Naive thymus-derived CD4-positive, alpha-beta T cell (primary cell): ENCODE data around the gene TOM1L2. TPM values are rescaled to one million over a fixed set of nuclear protein-coding genes. Genes with fewer than 3 reads are reported as not detected.

Source experiments
- ATAC-seq: fragments of 150-1000 bp; cut with Tn5 transposase; 2 replicates; pipeline ENCODE4 v1.10.0; 2021; ENCODE audit warnings: mild to moderate bottlenecking, moderate library complexity
- CTCF ChIA-PET: fragments of 350-600 bp; sonication (Branson Sonifier 250); formaldehyde crosslinking; loops from one replicate; lab custom pipeline; 2021; ENCODE audit warnings: antibody characterized with exemption; lab: Charles Lee
- POLR2A ChIA-PET: fragments of 350-600 bp; sonication (Branson Sonifier 250); formaldehyde crosslinking; loops from one replicate; lab custom pipeline; 2021; ENCODE audit warnings: antibody characterized with exemption, inconsistent platforms; lab: Charles Lee
- DNase-seq, 9 donors: peaks; one replicate each; pipeline versions ENCODE4 v3.0.0 to v3.0.0-alpha.2; 2020 to 2022; ENCODE audit warnings: mixed read lengths in 1 of 9
- H3K27ac ChIP-seq: one replicate; pipeline ENCODE4 v1.7.0; 2013; ENCODE audit warnings: mild to moderate bottlenecking, low read depth, low read length, moderate library complexity
- H3K27me3 ChIP-seq, 2 donors: one replicate each; pipeline ENCODE4 v1.7.0; 2013; ENCODE audit warnings: low read length in 2 of 2, mild to moderate bottlenecking in 2 of 2, moderate library complexity in 2 of 2; ENCODE audit not compliant: control insufficient read depth in 2 of 2, insufficient read depth in 2 of 2
- H3K36me3 ChIP-seq, 3 experiments: 1 replicate in 2 of 3; 2 replicates in 1 of 3; pipeline ENCODE4 v1.7.0; 2013; ENCODE audit warnings: low read length in 3 of 3, mild to moderate bottlenecking in 3 of 3, moderate library complexity in 1 of 3; ENCODE audit not compliant: insufficient read depth in 3 of 3, control insufficient read depth in 2 of 3
- H3K4me1 ChIP-seq, 2 donors: one replicate each; pipeline ENCODE4 v1.7.0; 2013; ENCODE audit warnings: low read length in 2 of 2, mild to moderate bottlenecking in 2 of 2, moderate library complexity in 1 of 2; ENCODE audit not compliant: control insufficient read depth in 2 of 2, insufficient read depth in 2 of 2
- H3K4me3 ChIP-seq: 2 replicates; pipeline ENCODE4 v1.7.0; 2013; ENCODE audit warnings: mild to moderate bottlenecking, low read length
- H3K9me3 ChIP-seq, 3 experiments: 1 replicate in 2 of 3; 2 replicates in 1 of 3; pipeline ENCODE4 v1.7.0; 2013; ENCODE audit warnings: low read length in 3 of 3; ENCODE audit not compliant: control insufficient read depth in 2 of 3
- H3K27ac Mint-ChIP-seq, 9 donors: one replicate each; pipeline ENCODE4 v1.8.0; 2020 to 2022; ENCODE audit warnings: mixed read lengths in 9 of 9, mild to moderate bottlenecking in 8 of 9, moderate library complexity in 5 of 9, inconsistent platforms in 2 of 9
- H3K27me3 Mint-ChIP-seq, 5 donors: one replicate each; pipeline ENCODE4 v1.8.0; 2021 to 2022; ENCODE audit warnings: mixed read lengths in 5 of 5, mild to moderate bottlenecking in 1 of 5
- H3K36me3 Mint-ChIP-seq, 5 donors: one replicate each; pipeline ENCODE4 v1.8.0; 2020 to 2022; ENCODE audit warnings: mixed read lengths in 5 of 5, mild to moderate bottlenecking in 3 of 5, inconsistent platforms in 1 of 5
- H3K4me1 Mint-ChIP-seq, 7 donors: one replicate each; pipeline ENCODE4 v1.8.0; 2020 to 2022; ENCODE audit warnings: mixed read lengths in 7 of 7, mild to moderate bottlenecking in 3 of 7, inconsistent platforms in 1 of 7
- H3K4me3 Mint-ChIP-seq, 10 donors: one replicate each; pipeline ENCODE4 v1.8.0; 2020 to 2022; ENCODE audit warnings: mild to moderate bottlenecking in 10 of 10, mixed read lengths in 10 of 10, moderate library complexity in 6 of 10, inconsistent platforms in 2 of 10
- H3K9me3 Mint-ChIP-seq, 11 donors: one replicate each; pipeline ENCODE4 v1.8.0; 2020 to 2022; ENCODE audit warnings: mixed read lengths in 11 of 11, mild to moderate bottlenecking in 4 of 11, inconsistent platforms in 1 of 11, moderate library complexity in 1 of 11
- intact Hi-C, 2 donors: fragments of 100-400 bp; cut with micrococcal nuclease; formaldehyde crosslinking; loops; one replicate each; pipeline ENCODE4 v1.15.1; 2023
- polyA plus RNA-seq, 2 donors: library from polyadenylated mRNA; unstranded; fragments of 300-500 nt; fragmentation: Illumina TruSeq; gene quantifications; one replicate each; pipeline ENCODE4 v1.2.3, GENCODE V29; 2021
- total RNA-seq, 6 experiments: library from RNA in 5 of 6; stranded (reverse) in 5 of 6; gene quantifications; 1 replicate in 5 of 6; 2 replicates in 1 of 6; pipeline ENCODE4 v1.2.3 and lab custom pipeline; 2021 to 2026

TOM1L2 gene
- total and polyA plus RNA-seq, 7 experiments from 2014 or later: 6.9 to 84.1 (median 61.0) TPM

DNA sequence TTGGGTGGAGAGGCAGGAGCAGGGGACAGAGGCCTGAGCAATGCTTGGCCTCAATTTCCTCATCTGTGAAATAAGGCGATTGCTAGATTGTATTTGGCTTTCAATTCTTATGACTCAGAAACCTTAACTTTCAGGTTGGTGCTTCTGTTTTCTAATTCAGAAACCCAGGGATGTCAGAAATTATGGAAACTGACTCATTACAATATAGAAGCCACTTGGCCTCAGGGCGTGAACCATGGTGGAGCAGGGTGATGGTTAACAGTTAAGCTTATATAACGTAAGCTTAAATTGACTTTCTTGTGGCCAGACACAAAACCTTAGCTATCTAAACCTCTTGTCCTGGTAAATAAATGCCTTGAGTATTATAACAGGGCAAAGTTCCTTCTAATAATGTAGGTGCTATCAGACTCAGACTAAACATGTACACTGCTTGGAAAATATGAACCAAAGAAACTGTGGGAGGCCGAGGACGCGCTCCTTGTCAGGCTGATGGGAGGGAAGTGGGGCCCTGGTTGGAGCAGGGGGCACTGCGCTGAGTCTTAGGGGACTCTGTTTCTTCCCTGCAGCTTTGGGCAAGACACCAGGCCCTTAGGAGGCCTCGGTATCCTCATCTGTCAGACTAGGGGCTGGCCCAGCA, 118.3 kb downstream of the TOM1L2 start:
- DNase-seq: peak in 1 of 9 donors; percentile 42
- Histone ChIP-seq H3K4me3 (no peak overlapping the region), H3K27ac (no peak overlapping the region), H3K4me1 (peaks cover 20 to 45% of the 10 kb centered on the region in 2 donors), H3K36me3 (no peaks in the 10 kb centered on the region), H3K9me3 (no peaks in the 10 kb centered on the region), H3K27me3 (no peaks in the 10 kb centered on the region)
- ChIA-PET POLR2A (interaction anchor here (1.5 kb wide), 1 partner anchor 13 kb away, joined by 6 read pairs; no protein-coding TSS in a partner anchor), CTCF (interaction anchor here (0.8 to 3.7 kb wide), 2 partner anchors 42 to 110 kb away, joined by 3 to 16 read pairs; no protein-coding TSS in a partner anchor)
- ATAC-seq: no peak
- no peaks in the 10 kb centered on the region for H3K9me3 Mint-ChIP-seq
- peaks cover 0 to 14% (median 0%) of the 10 kb centered on the region in 5 donors for H3K36me3 Mint-ChIP-seq
- peaks cover 30 to 78% (median 64%) of the 10 kb centered on the region in 7 donors for H3K4me1 Mint-ChIP-seq
- peak overlapping the region in 1 of 10 donors; percentile 53 for H3K4me3 Mint-ChIP-seq
- H3K27ac Mint-ChIP-seq: peak overlapping the region in 5 of 9 donors; percentile 47 to 98 (median 68)
- intact Hi-C loops: no loop called here
- no peaks in the 10 kb centered on the region for H3K27me3 Mint-ChIP-seq

DNA sequence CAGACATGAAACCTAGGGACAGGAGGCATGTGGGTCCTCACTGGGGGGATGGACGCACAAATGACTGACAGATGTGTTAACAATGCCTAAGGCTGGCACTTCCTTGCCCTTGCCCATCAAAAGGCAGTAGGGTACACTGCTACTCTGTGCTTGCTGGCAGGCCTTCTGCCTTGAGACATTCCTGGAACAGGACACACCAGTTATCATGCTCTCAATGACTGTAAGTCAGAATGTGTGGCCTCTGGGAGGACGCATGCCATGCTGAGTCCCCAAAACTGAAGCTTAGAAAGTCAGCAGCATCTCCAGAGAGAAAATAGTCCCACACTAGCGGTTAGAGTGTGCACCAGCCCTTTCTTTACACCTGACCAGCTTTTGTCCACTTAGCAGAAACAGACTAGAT, 119.3 kb downstream of the TOM1L2 start:
- ChIA-PET CTCF (no interaction called here), POLR2A (interaction anchor here (0.6 to 1.5 kb wide), 2 partner anchors 8 to 35 kb away, joined by 3 to 4 read pairs; no protein-coding TSS in a partner anchor)
- Histone ChIP-seq H3K4me1 (peaks cover 30 to 55% of the 10 kb centered on the region in 2 donors), H3K4me3 (no peak overlapping the region), H3K27me3 (no peaks in the 10 kb centered on the region), H3K27ac (no peak overlapping the region), H3K9me3 (no peaks in the 10 kb centered on the region), H3K36me3 (no peaks in the 10 kb centered on the region)
- peak overlapping the region in 8 of 9 donors; percentile 36 to 98 (median 67) for H3K27ac Mint-ChIP-seq
- DNase-seq (no peak), ATAC-seq (no peak)
- H3K4me1 Mint-ChIP-seq: peaks cover 39 to 88% (median 74%) of the 10 kb centered on the region in 7 donors
- H3K27me3 Mint-ChIP-seq: no peaks in the 10 kb centered on the region
- no peak overlapping the region for H3K4me3 Mint-ChIP-seq
- peaks cover 0 to 17% (median 0%) of the 10 kb centered on the region in 5 donors for H3K36me3 Mint-ChIP-seq
- no peaks in the 10 kb centered on the region for H3K9me3 Mint-ChIP-seq
- intact Hi-C loops: no loop called here

DNA sequence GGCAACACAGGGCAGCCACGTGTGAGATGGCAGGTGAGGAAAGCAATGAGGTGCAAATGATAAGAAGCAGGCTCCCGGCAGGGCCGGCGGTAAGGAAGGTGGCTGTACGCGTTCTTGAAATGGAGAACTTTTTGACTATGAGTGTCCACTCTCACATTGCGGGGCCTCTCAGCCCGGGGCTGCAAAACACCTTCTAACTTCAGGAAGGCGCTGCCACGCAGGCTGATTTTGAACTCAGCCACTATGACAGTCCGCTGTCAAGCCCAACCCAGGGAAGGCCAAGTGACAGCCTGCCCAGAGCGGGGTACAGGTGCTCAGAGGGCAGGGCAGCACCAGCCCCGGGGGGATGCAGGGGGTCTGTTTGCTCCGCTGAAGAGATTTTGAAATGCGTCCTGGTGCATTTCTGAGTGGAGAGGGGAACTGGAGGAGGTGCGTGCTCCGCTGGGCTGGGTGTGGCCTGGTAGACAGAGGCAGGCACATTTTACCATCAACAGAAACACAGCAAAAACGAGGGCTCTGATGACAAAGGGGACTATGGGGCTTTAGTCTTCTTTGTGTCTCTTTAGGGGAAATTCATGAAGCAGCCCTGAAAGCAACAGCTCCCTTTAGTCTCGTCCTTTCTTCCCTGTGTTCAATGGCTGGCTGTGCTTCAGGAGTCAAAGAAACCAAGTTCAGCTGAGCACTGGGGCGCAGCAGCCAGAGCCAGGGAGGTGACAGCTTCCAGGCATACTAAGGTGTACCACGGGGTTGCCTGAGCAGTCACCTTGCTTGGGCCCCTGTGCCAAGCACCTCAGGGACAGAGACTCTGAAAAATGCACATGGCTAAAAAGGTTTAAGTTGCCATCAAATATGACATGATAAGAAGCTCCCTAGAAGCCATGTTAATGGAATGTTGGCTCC, 120.8 kb downstream of the TOM1L2 start:
- H3K27ac Mint-ChIP-seq: peak overlapping the region; percentile 95 to 98 (median 96)
- POLR2A ChIA-PET: interaction anchor here (1.0 to 6.1 kb wide), 5 partner anchors 9 to 14 kb away, joined by 3 to 66 read pairs (median 4); partner anchors contain the start of gene SREBF1
- H3K27me3 ChIP-seq: no peaks in the 10 kb centered on the region
- intact Hi-C loops: no loop called here
- H3K27me3 Mint-ChIP-seq: no peaks in the 10 kb centered on the region
- no peak overlapping the region for H3K4me3 ChIP-seq
- peaks cover 0 to 6% (median 0%) of the 10 kb centered on the region in 3 experiments for H3K36me3 ChIP-seq
- H3K9me3 ChIP-seq: no peaks in the 10 kb centered on the region
- no peak for ATAC-seq
- H3K9me3 Mint-ChIP-seq: no peaks in the 10 kb centered on the region
- DNase-seq: peak in 2 of 9 donors; percentile 24 to 40
- CTCF ChIA-PET: interaction anchor here (0.6 to 1.4 kb wide), 7 partner anchors 10 to 176 kb away, joined by 3 to 4 read pairs (median 3); no protein-coding TSS in a partner anchor
- H3K36me3 Mint-ChIP-seq: peaks cover 0 to 17% (median 0%) of the 10 kb centered on the region in 5 donors
- H3K27ac ChIP-seq: peak overlapping the region; percentile 70
- H3K4me1 Mint-ChIP-seq: peaks cover 46 to 91% (median 81%) of the 10 kb centered on the region in 7 donors
- peak overlapping the region; percentile 26 to 81 (median 71) for H3K4me3 Mint-ChIP-seq
- peaks cover 35 to 69% of the 10 kb centered on the region in 2 donors for H3K4me1 ChIP-seq

DNA sequence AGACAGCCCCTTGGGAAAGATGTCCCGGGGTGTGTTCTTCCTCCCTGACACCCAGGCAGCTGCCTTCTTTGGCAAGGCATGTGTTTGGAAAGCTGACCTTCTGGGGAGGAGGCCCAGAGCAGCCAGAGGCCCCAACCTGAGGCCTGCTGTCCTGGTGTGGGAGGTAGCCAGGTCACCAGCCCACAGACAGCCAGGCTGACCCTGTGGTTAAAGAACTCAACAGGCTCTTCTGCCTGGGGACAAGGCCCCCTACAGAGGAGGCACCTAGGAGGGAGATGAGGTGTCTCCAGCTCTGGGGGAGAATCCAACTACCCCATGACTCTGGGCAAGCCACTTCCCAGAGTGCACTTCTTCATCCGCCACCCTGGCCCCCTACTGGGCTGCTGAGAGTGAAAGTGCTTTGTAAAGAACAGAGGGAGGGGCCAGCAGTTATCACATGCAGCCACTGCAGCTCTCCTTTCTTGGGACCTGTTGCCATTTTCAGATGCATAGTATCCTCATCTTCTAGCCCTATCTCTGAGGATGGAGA, 122.3 kb downstream of the TOM1L2 start:
- peaks cover 0 to 13% (median 0%) of the 10 kb centered on the region in 3 experiments for H3K36me3 ChIP-seq
- H3K4me3 ChIP-seq: peak overlapping the region; percentile 17
- H3K9me3 Mint-ChIP-seq: no peaks in the 10 kb centered on the region
- ChIA-PET CTCF (interaction anchor here (1.1 to 1.6 kb wide), 5 partner anchors 12 to 177 kb away, joined by 3 to 4 read pairs (median 4); no protein-coding TSS in a partner anchor), POLR2A (interaction anchor here (0.7 to 6.1 kb wide), 9 partner anchors 9 to 108 kb away, joined by 3 to 66 read pairs (median 4); partner anchors contain the start of gene SREBF1)
- H3K27ac ChIP-seq: peak overlapping the region; percentile 70
- peak overlapping the region; percentile 95 to 98 (median 96) for H3K27ac Mint-ChIP-seq
- no peaks in the 10 kb centered on the region for H3K27me3 ChIP-seq
- DNase-seq (peak; percentile 33 to 74 (median 69)), ATAC-seq (peak; percentile 78)
- peaks cover 35 to 61% of the 10 kb centered on the region in 2 donors for H3K4me1 ChIP-seq
- H3K27me3 Mint-ChIP-seq: no peaks in the 10 kb centered on the region
- H3K9me3 ChIP-seq: no peaks in the 10 kb centered on the region
- H3K36me3 Mint-ChIP-seq: peaks cover 0 to 17% (median 0%) of the 10 kb centered on the region in 5 donors
- intact Hi-C loops: loop anchor here (1.0 to 2.0 kb wide), 5 partner anchors 10 to 57 kb away; partner anchors contain the start of gene SREBF1 (in 2 of the 2)
- H3K4me3 Mint-ChIP-seq: peak overlapping the region; percentile 70 to 81 (median 76)
- H3K4me1 Mint-ChIP-seq: peaks cover 45 to 82% (median 73%) of the 10 kb centered on the region in 7 donors

DNA sequence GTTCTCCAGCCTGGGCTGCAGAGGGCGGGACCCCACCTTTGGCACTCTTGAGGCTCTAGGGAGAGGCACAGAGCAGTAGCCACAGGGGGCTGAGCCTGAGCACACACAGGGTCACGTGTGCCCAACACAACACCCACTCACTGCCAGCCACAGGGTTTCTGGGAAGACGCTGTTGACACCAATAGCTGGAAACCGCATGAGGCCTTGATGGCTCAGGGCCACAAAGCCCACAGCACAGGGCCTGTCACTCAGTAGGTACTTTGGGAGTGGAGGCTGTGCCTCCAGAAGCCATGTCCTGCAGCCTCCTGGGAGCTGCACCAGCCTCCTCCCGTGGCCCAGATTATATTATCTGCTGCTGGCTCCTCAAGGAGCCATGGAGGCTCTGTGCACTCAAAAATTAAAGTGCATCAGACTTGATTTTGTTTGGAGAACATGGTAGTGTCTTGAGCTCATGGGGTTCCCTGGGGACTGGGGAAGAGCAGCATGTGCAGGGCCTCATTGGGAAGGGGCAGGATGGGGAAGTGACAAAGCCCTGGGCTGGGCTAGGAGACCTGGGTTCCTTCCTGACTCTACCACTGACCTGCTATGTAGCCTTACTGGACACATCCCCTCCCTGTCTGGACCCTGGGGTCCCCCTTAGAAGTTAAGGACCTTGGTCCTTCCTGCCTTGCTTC, 122.9 kb downstream of the TOM1L2 start:
- H3K36me3 ChIP-seq: peaks cover 0 to 13% (median 0%) of the 10 kb centered on the region in 3 experiments
- intact Hi-C loops: loop anchor here (1.0 to 2.0 kb wide), 5 partner anchors 9 to 56 kb away; partner anchors contain the start of gene SREBF1 (in 2 of the 2)
- ATAC-seq (peak; percentile 93), DNase-seq (peak; percentile 48 to 89 (median 82))
- peaks cover 35 to 59% of the 10 kb centered on the region in 2 donors for H3K4me1 ChIP-seq
- no peaks in the 10 kb centered on the region for H3K9me3 ChIP-seq
- Mint-ChIP-seq H3K4me3 (peak overlapping the region; percentile 72 to 81 (median 76)), H3K36me3 (peaks cover 0 to 17% (median 0%) of the 10 kb centered on the region in 5 donors), H3K27ac (peak overlapping the region; percentile 95 to 98 (median 96)), H3K27me3 (no peaks in the 10 kb centered on the region), H3K4me1 (peaks cover 45 to 77% (median 68%) of the 10 kb centered on the region in 7 donors), H3K9me3 (no peaks in the 10 kb centered on the region)
- peak overlapping the region; percentile 70 for H3K27ac ChIP-seq
- POLR2A ChIA-PET: interaction anchor here (0.7 to 6.1 kb wide), 12 partner anchors 8 to 169 kb away, joined by 3 to 66 read pairs (median 4); partner anchors contain the start of genes RAI1 and SREBF1
- no peaks in the 10 kb centered on the region for H3K27me3 ChIP-seq
- CTCF ChIA-PET: interaction anchor here (1.1 to 2.1 kb wide), 6 partner anchors 12 to 178 kb away, joined by 3 to 7 read pairs (median 4); no protein-coding TSS in a partner anchor
- H3K4me3 ChIP-seq: peak overlapping the region; percentile 17
